Measurements from ENCODE around the gene JMJD7. TPM values are rescaled to one million over a fixed set of nuclear protein-coding genes. Genes with fewer than 3 reads are reported as not detected.

Gene JMJD7
- total RNA-seq, 1 experiment from 2014 or later: 10.9 TPM

- no peak overlapping the region for H3K4me3 Mint-ChIP-seq (ENCODE audit: unreplicated experiment)
- ChIA-PET POLR2A (no interaction called here), CTCF (no interaction called here)
- no peak for TF ChIP-seq CTCF (IDR thresholded peaks at IDR 0.05; ENCODE audit: insufficient read depth in 1 of 2, low read depth in 1 of 2, low read length in 1 of 2, severe bottlenecking in 1 of 2, unreplicated experiment in 1 of 2)
- BruUV-seq (replicated peaks): no TSS peak
- no peaks in the 10 kb centered on the region for H3K27me3 Mint-ChIP-seq (ENCODE audit: insufficient read depth, unreplicated experiment)
- Histone ChIP-seq H3K9me3 (no peaks in the 10 kb centered on the region), H3K36me3 (ENCODE audit: control insufficient read depth, insufficient read depth, low read length) (no peaks in the 10 kb centered on the region), H3K4me3 (ENCODE audit: low read depth, low read length) (no peak overlapping the region), H3K4me1 (no peaks in the 10 kb centered on the region), H3K27me3 (replicated peaks; ENCODE audit: control insufficient read depth, insufficient read depth, low read length) (no peaks in the 10 kb centered on the region)
- no peak overlapping the region for H3K27ac Mint-ChIP-seq (ENCODE audit: unreplicated experiment)
- no peaks in the 10 kb centered on the region for H3K4me1 Mint-ChIP-seq (ENCODE audit: low read depth, unreplicated experiment)
- intact Hi-C loops (cut with micrococcal nuclease; ENCODE audit: unreplicated experiment): no loop called here
- no peak for DNase-seq
- H3K9me3 Mint-ChIP-seq (ENCODE audit: unreplicated experiment): no peaks in the 10 kb centered on the region
- H3K36me3 Mint-ChIP-seq (ENCODE audit: insufficient read depth, unreplicated experiment): peaks cover 5% of the 10 kb centered on the region
Observed at GRCh38 chr15:41858756-41859155, 30.9 kb downstream of the JMJD7 start.

GRCh38 chr15:41860049-41860828 lies 32.3 kb downstream of the JMJD7 start:
- Histone ChIP-seq H3K9me3 (no peaks in the 10 kb centered on the region), H3K4me1 (no peaks in the 10 kb centered on the region), H3K4me3 (ENCODE audit: low read depth, low read length) (no peak overlapping the region), H3K36me3 (ENCODE audit: control insufficient read depth, insufficient read depth, low read length) (no peaks in the 10 kb centered on the region), H3K27me3 (replicated peaks; ENCODE audit: control insufficient read depth, insufficient read depth, low read length) (no peaks in the 10 kb centered on the region)
- POLR2A ChIA-PET: no interaction called here
- no peak for DNase-seq
- CTCF ChIA-PET: interaction anchor here (2.8 kb wide), 1 partner anchor 44 kb away, joined by 8 read pairs; no protein-coding TSS in a partner anchor
- intact Hi-C loops (cut with micrococcal nuclease; ENCODE audit: unreplicated experiment): no loop called here
- Mint-ChIP-seq H3K4me1 (ENCODE audit: low read depth, unreplicated experiment) (no peaks in the 10 kb centered on the region), H3K4me3 (ENCODE audit: unreplicated experiment) (no peak overlapping the region), H3K36me3 (ENCODE audit: insufficient read depth, unreplicated experiment) (no peaks in the 10 kb centered on the region), H3K9me3 (ENCODE audit: unreplicated experiment) (no peaks in the 10 kb centered on the region), H3K27me3 (ENCODE audit: insufficient read depth, unreplicated experiment) (no peaks in the 10 kb centered on the region), H3K27ac (ENCODE audit: unreplicated experiment) (no peak overlapping the region)
- no TSS peak for BruUV-seq (replicated peaks)
- peak in 1 of 2 experiments; percentile 35 for TF ChIP-seq CTCF (IDR thresholded peaks at IDR 0.05; ENCODE audit: insufficient read depth in 1 of 2, low read depth in 1 of 2, low read length in 1 of 2, severe bottlenecking in 1 of 2, unreplicated experiment in 1 of 2)

- H3K36me3 ChIP-seq (ENCODE audit: control insufficient read depth, insufficient read depth, low read length): no peaks in the 10 kb centered on the region
- TF ChIP-seq CTCF (IDR thresholded peaks at IDR 0.05; ENCODE audit: insufficient read depth in 1 of 2, low read depth in 1 of 2, low read length in 1 of 2, severe bottlenecking in 1 of 2, unreplicated experiment in 1 of 2): no peak
- POLR2A ChIA-PET: no interaction called here
- H3K4me1 ChIP-seq: peaks cover 15% of the 10 kb centered on the region
- Mint-ChIP-seq H3K27ac (ENCODE audit: unreplicated experiment) (no peak overlapping the region), H3K36me3 (ENCODE audit: insufficient read depth, unreplicated experiment) (no peaks in the 10 kb centered on the region), H3K4me3 (ENCODE audit: unreplicated experiment) (no peak overlapping the region), H3K4me1 (ENCODE audit: low read depth, unreplicated experiment) (no peaks in the 10 kb centered on the region), H3K27me3 (ENCODE audit: insufficient read depth, unreplicated experiment) (no peaks in the 10 kb centered on the region), H3K9me3 (ENCODE audit: unreplicated experiment) (no peaks in the 10 kb centered on the region)
- BruUV-seq (replicated peaks): no TSS peak
- H3K4me3 ChIP-seq (ENCODE audit: low read depth, low read length): no peak overlapping the region
- H3K9me3 ChIP-seq: no peaks in the 10 kb centered on the region
- DNase-seq: no peak
- CTCF ChIA-PET: interaction anchor here (0.8 to 2.8 kb wide), 2 partner anchors 43 to 219 kb away, joined by 3 to 8 read pairs; no protein-coding TSS in a partner anchor
- no peaks in the 10 kb centered on the region for H3K27me3 ChIP-seq (replicated peaks; ENCODE audit: control insufficient read depth, insufficient read depth, low read length)
- intact Hi-C loops (cut with micrococcal nuclease; ENCODE audit: unreplicated experiment): no loop called here
Observed at GRCh38 chr15:41861736-41862356, 34.0 kb downstream of the JMJD7 start.
